Mucosa of descending colon (tissue), 3 donors: Measurements from ENCODE around the gene GPAM. TPM values are rescaled to one million over a fixed set of nuclear protein-coding genes. Genes with fewer than 3 reads are reported as not detected.
"Not testable (repeated sequence)": the region's sequence is repeated elsewhere in the genome, so short reads cannot be mapped to it uniquely, and the experiment has no call there.

ENCODE experiments used
- ATAC-seq: fragments of 200-7000 bp; cut with Tn5 transposase; one replicate; pipeline ENCODE4 v1.9.1; 2020; ENCODE audit warnings: mild to moderate bottlenecking, moderate library complexity
- DNase-seq, 3 donors: peaks; one replicate each; pipeline ENCODE4 v3.0.0-alpha.2; 2020
- H3K36me3 ChIP-seq: fragments of 200-600 bp; one replicate; pipeline ENCODE4 v1.8.0; 2021; ENCODE audit warnings: low read depth, mild to moderate bottlenecking
- H3K4me1 ChIP-seq: fragments of 200-600 bp; one replicate; pipeline ENCODE4 v1.8.0; 2021; ENCODE audit warnings: low read depth, mild to moderate bottlenecking
- H3K4me3 ChIP-seq: fragments of 200-600 bp; one replicate; pipeline ENCODE4 v1.8.0; 2021; ENCODE audit warnings: mild to moderate bottlenecking
- H3K9me3 ChIP-seq: fragments of 200-600 bp; one replicate; pipeline ENCODE4 v1.8.0; 2021; ENCODE audit warnings: mild to moderate bottlenecking
- intact Hi-C, 2 donors: fragments of 100-400 bp; cut with DNase I in 1 of 2; cut with micrococcal nuclease in 1 of 2; formaldehyde crosslinking; loops; one replicate each; pipeline versions ENCODE4 v1.11.0 to v1.11.1; 2022; cut with DNase I, micrococcal nuclease
- total RNA-seq, 3 donors: library from RNA; stranded (reverse); fragmentation: NEBNext Ultra II Directional in 2 of 3; extraction: Animal tissue kit (Norgen Biotek cat#: 25700) in 2 of 3; gene quantifications; one replicate each; pipeline versions ENCODE4 v1.2.1 to v1.2.4, GENCODE V29; 2021 to 2023
- TF ChIP-seq, protein P1 (sequence below): fragments of 200-600 bp; IDR thresholded peaks from one replicate; pipeline ENCODE4 v1.8.0; 2022; ENCODE audit warnings: antibody characterized with exemption, mild to moderate bottlenecking
- donor health status: DM: no; HTN: no; CAD: no; lungs with moderate emphysema.
- donor health status: DM: no; HTN: no; CAD: no.
- donor health status: DM: no; HTN: yes; CAD: no.

GPAM gene
- total RNA-seq, 3 donors from 2014 or later: 5.8 to 15.5 (median 9.8) TPM

DNA sequence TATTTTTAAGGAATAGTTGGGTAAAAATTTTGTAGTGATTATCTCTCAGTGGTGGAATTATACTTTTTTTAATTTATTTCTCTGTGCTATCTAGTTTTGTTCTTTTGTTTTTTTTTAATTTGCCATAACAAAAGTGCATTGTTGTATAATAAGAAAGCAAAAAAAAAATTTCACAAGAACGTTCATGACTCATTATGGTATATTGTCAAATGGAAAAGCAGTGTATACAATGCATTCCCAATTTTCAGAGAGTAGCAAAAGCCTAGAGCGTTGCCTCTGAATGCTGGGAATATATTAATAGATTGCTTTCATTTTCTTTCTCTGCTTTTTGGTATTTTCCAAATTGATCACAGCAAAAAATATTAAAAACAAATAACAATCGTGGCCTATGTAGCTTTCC, 46.3 kb upstream of the GPAM start:
- intact Hi-C loops: no loop called here
- H3K4me1 ChIP-seq: no peaks in the 10 kb centered on the region
- TF ChIP-seq, protein P1, sequence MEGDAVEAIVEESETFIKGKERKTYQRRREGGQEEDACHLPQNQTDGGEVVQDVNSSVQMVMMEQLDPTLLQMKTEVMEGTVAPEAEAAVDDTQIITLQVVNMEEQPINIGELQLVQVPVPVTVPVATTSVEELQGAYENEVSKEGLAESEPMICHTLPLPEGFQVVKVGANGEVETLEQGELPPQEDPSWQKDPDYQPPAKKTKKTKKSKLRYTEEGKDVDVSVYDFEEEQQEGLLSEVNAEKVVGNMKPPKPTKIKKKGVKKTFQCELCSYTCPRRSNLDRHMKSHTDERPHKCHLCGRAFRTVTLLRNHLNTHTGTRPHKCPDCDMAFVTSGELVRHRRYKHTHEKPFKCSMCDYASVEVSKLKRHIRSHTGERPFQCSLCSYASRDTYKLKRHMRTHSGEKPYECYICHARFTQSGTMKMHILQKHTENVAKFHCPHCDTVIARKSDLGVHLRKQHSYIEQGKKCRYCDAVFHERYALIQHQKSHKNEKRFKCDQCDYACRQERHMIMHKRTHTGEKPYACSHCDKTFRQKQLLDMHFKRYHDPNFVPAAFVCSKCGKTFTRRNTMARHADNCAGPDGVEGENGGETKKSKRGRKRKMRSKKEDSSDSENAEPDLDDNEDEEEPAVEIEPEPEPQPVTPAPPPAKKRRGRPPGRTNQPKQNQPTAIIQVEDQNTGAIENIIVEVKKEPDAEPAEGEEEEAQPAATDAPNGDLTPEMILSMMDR: no peak
- H3K9me3 ChIP-seq: no peaks in the 10 kb centered on the region
- no peak overlapping the region for H3K4me3 ChIP-seq
- ATAC-seq (no peak), DNase-seq (no peak)
- H3K36me3 ChIP-seq: no peaks in the 10 kb centered on the region

DNA sequence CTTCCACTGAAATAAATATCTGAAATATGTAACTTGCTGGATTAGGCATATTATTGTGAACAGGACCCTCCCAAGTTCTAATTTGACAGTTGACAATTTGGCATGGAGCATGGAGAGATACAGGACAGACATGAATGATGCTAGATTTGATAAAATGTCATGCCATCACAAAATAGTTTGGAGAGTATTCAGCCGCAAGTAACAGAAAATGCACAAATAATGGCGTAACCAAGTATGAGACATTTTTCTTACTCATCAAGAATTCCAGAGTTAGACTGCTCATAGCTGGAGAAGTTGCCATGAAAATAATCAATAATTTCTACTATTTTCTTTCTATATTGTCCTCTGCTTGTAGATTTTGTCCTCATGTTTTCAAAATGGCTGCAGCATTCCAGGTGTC, 45.5 kb upstream of the GPAM start:
- no peaks in the 10 kb centered on the region for H3K4me1 ChIP-seq
- no peaks in the 10 kb centered on the region for H3K36me3 ChIP-seq

DNA sequence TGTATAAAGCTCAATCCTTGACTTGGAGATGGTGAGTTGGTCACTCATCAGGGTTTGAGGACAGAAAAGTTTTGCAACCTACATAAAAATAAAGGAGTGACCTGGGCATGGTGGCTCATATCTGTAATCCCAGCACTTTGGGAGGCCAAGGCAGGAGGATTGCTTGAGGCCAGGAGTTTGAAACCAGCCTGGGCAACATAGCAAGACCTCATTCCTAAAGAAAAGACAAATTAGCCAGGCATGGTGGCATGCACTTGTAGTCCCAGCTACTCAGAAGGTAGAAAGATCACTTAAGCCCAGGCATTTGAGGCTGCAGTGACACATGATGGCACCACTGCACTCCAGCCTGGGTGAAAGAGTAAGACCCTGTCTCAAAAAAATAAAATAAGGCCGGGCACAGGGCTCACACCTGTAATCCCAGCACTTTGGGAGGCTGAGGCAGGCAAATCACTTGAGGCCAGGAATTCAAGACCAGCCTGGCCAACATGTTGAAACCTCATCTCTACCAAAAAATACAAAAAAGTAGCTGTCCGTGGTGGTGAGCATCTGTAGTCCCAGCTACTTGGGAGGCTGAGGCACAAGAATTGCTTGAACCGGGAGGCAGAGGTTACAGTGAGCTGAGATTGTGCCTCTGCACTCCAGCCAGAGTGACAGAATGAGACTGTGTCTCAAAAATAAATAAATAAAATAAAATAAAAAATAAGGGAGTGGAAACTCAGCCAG, 45.0 kb upstream of the GPAM start:
- H3K4me3 ChIP-seq, intact Hi-C loops, ATAC-seq, H3K9me3 ChIP-seq, H3K36me3 ChIP-seq, DNase-seq, H3K4me1 ChIP-seq: not testable (repeated sequence)

More for the DNA sequence above, 45.5 kb upstream of the GPAM start:
- intact Hi-C loops: no loop called here
- DNase-seq (no peak), ATAC-seq (no peak)
- Histone ChIP-seq H3K4me3 (no peak overlapping the region), H3K9me3 (no peaks in the 10 kb centered on the region)
- TF ChIP-seq, protein P1: no peak

DNA sequence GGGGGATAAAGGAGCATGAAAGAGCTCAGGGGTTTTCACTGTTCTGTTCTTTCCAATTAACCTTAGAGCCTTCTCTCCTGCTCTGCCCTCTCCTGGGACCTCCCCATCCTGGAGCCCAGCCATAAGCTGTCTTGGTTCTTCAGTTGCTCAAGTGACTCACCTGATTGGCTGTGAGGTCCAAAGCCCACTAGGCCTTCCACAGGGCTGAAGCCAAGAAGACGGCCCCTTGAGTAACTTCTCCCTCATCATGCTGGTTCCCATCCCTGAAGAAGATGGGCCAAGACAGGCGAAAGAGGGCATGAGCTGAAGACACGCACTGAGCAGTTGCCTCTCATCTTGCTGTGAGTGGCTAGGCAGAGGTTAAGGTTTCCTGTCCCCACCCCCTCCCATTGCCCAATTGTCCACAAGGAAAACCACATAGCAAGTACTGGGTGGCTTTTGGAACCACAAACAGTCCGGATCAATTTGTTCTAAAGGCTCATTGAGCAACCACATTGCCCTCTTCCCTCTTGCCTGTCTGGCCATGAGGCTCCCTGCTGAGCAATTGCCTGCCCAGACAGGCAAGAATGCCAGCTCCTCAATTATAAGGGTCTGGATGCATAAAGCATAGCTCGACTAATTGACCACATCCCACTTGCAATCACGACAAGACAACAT, 43.9 kb upstream of the GPAM start:
- intact Hi-C loops: no loop called here
- Histone ChIP-seq H3K9me3 (no peaks in the 10 kb centered on the region), H3K4me3 (no peak overlapping the region), H3K36me3 (no peaks in the 10 kb centered on the region), H3K4me1 (no peaks in the 10 kb centered on the region)
- DNase-seq (no peak), ATAC-seq (no peak)
- TF ChIP-seq, protein P1: no peak

DNA sequence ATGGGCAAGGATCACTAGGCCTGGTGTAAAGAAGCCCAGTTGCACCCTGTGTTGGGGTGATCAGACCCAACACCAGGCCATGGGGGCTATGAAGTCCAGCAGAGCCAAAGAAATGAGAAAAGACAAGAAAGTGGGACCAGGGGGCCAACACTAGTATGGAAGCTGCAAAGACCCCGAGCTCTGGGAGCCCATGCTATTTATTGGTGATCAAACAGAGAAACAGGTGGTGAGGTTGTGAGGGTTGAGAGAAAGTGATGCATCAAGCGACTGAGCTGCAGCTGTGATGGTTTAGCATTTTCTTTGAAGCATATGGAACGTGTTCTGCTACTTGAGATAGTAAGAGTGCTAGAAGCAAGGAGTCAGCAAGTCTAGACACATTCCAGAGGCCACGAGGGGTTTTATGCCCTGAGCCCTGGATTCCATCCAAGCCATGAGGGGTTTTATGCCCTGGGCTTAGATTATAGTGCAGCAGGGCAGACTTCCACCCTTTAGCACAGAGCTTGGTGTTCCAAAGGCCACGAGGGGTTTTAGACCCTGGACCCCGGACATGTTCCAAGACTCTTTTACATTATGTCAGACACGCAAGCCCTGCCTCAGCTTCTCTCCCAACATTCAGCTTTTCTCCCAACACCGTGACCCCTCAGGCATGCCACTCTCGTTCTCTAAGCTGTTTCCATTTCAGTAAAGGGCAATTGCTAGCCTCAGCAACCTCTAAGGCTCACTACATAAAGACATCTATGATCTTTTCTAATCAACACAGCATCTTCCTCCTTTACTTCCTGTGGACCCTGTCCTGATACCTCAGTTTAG, 43.1 kb upstream of the GPAM start:
- no peaks in the 10 kb centered on the region for H3K9me3 ChIP-seq
- no peaks in the 10 kb centered on the region for H3K36me3 ChIP-seq
- no peak for ATAC-seq
- TF ChIP-seq, protein P1: no peak
- intact Hi-C loops: no loop called here
- no peaks in the 10 kb centered on the region for H3K4me1 ChIP-seq
- DNase-seq: no peak
- H3K4me3 ChIP-seq: no peak overlapping the region
